Testis (tissue), 2 donors: ENCODE data around the gene ZNF248.

Source experiments
- CTCF ChIP-seq, 3 experiments: fragments of 450-650 bp in 2 of 3; fragments of 200-600 bp in 1 of 3; sonication (generic) in 1 of 3; IDR thresholded peaks; one replicate each; pipeline ENCODE4 v1.5.1; 2016 to 2019; ENCODE audit warnings: antibody characterized with exemption in 3 of 3, mild to moderate bottlenecking in 2 of 3, moderate library complexity in 1 of 3
- POLR2A ChIP-seq: fragments of 450-650 bp; IDR thresholded peaks from one replicate; pipeline ENCODE4 v1.6.1; 2017; ENCODE audit warnings: antibody characterized with exemption, mild to moderate bottlenecking, moderate library complexity

DNA sequence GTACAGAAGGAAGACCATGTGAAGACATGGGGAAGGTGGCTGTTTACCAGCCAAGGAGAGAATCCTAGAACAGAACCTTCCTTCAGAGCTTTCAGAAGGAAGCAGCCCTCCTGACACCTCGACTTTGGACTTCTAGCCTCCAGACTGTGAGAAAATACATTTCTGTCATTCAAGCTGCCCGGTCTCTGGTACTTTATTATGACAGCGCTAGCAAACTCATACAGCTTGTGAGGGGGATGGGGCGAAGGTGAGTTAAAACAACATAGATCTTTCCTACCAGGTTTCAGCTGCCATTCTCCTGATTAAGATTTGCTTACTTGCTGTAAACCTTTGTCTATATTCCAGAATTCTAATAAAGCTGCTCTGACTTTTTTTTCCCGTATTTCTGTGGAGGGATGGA lies 14.9 kb upstream of the ZNF248 start:
- TF ChIP-seq CTCF (IDR thresholded peaks at IDR 0.05) = no peak
- no peak for TF ChIP-seq POLR2A
